Measurements from ENCODE around the gene TBRG4.

The TBRG4 gene

GRCh38 chr7:45088146-45088701, 23.3 kb downstream of the TBRG4 start:
- no peak for DNase-seq

- DNase-seq: no peak
Observed at GRCh38 chr7:45087301-45088145, 24.0 kb downstream of the TBRG4 start.

- no peak for DNase-seq
Observed at GRCh38 chr7:45086331-45087065, 25.0 kb downstream of the TBRG4 start.

GRCh38 chr7:45085619-45086200, 25.8 kb downstream of the TBRG4 start:
- no peak for DNase-seq

GRCh38 chr7:45084901-45085618, 26.4 kb downstream of the TBRG4 start:
- DNase-seq: no peak

GRCh38 chr7:45084336-45084735, 27.2 kb downstream of the TBRG4 start:
- DNase-seq: no peak

GRCh38 chr7:45082831-45083331, 28.6 kb downstream of the TBRG4 start:
- no peak for DNase-seq

GRCh38 chr7:45082031-45082830, 29.3 kb downstream of the TBRG4 start:
- no peak for DNase-seq

- DNase-seq: no peak
Observed at GRCh38 chr7:45081670-45081974, 29.9 kb downstream of the TBRG4 start.

- no peak for DNase-seq
Observed at GRCh38 chr7:45080958-45081669, 30.4 kb downstream of the TBRG4 start.

GRCh38 chr7:45080265-45080957, 31.1 kb downstream of the TBRG4 start:
- no peak for DNase-seq

GRCh38 chr7:45078125-45078681, 33.3 kb downstream of the TBRG4 start:
- no peak for DNase-seq

GRCh38 chr7:45077579-45077978, 33.9 kb downstream of the TBRG4 start:
- DNase-seq: no peak

- no peak for DNase-seq
Observed at GRCh38 chr7:45076946-45077345, 34.6 kb downstream of the TBRG4 start.

GRCh38 chr7:45075871-45076796, 35.4 kb downstream of the TBRG4 start:
- DNase-seq: no peak

GRCh38 chr7:45075355-45075644, 36.2 kb downstream of the TBRG4 start:
- DNase-seq: no peak

- no peak for DNase-seq
Observed at GRCh38 chr7:45074528-45075354, 36.8 kb downstream of the TBRG4 start.

- peak; percentile 16 for DNase-seq
Observed at GRCh38 chr7:45073786-45074527, 37.5 kb downstream of the TBRG4 start.
